GM12878 (cell line): ENCODE measurements around the gene HTR1D.

Experiments
- E4F1 ChIP-seq: fragments of 450-650 bp; IDR thresholded peaks from 2 replicates; pipeline ENCODE4 v1.6.1; 2018; ENCODE audit warnings: borderline replicate concordance, mild to moderate bottlenecking; ENCODE audit not compliant: partially characterized antibody
- TF ChIP-seq, protein P1 (sequence below): fragments of 450-650 bp; IDR thresholded peaks from 2 replicates; pipeline ENCODE4 v1.6.1; 2017; ENCODE audit warnings: mild to moderate bottlenecking, low read depth, inconsistent platforms; ENCODE audit not compliant: poor library complexity, severe bottlenecking

DNA sequence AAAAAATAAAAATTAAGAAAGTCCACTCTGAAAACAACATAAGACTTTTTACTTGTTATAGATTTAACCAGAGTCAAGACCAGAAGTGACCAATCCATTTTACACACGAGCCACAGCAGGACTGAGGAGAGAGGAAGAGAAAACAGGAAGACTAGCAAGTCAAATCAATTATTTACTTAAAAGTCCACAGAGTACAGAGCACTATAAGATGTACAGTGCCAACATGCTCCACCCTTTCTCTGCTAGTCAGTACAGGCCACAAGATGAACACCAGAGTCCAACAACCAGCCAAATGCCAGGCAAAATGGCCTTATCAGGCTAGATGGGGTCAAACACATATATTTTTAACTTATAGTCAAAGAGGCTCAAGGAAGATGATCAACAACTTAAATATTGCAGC, 68.2 kb downstream of the HTR1D start:
- TF ChIP-seq, protein P1, sequence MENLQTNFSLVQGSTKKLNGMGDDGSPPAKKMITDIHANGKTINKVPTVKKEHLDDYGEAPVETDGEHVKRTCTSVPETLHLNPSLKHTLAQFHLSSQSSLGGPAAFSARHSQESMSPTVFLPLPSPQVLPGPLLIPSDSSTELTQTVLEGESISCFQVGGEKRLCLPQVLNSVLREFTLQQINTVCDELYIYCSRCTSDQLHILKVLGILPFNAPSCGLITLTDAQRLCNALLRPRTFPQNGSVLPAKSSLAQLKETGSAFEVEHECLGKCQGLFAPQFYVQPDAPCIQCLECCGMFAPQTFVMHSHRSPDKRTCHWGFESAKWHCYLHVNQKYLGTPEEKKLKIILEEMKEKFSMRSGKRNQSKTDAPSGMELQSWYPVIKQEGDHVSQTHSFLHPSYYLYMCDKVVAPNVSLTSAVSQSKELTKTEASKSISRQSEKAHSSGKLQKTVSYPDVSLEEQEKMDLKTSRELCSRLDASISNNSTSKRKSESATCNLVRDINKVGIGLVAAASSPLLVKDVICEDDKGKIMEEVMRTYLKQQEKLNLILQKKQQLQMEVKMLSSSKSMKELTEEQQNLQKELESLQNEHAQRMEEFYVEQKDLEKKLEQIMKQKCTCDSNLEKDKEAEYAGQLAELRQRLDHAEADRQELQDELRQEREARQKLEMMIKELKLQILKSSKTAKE: no peak
- TF ChIP-seq E4F1: no peak
